HL-60 (cell line): ENCODE measurements around the gene GALK2.

ENCODE experiments used
- DNase-seq, 2 experiments: peaks; one replicate each; pipeline ENCODE4 v3.0.0-alpha.2; 2010 to 2020; ENCODE audit warnings: low read depth in 1 of 2, low spot score in 1 of 2
- H3K27ac ChIP-seq: fragments of 250-450 bp; sonication (Bioruptor Pico); replicated peaks from 2 replicates; pipeline ENCODE4 v1.5.1; 2020; ENCODE audit warnings: mild to moderate bottlenecking, moderate library complexity
- H3K27me3 ChIP-seq: fragments of 250-450 bp; sonication (Bioruptor Pico); 2 replicates; pipeline ENCODE4 v1.5.1; 2021; ENCODE audit warnings: mild to moderate bottlenecking, moderate library complexity; ENCODE audit not compliant: insufficient read depth, poor library complexity, severe bottlenecking
- H3K4me3 ChIP-seq: replicated peaks from 2 replicates; pipeline ENCODE4 v1.5.1; 2011; ENCODE audit warnings: mild to moderate bottlenecking, control low read depth, low read length; ENCODE audit not compliant: insufficient read depth
- CTCF ChIP-seq: IDR thresholded peaks from one replicate; pipeline ENCODE4 v1.5.1; 2011; ENCODE audit warnings: low read length, control low read depth, inconsistent platforms; ENCODE audit not compliant: insufficient read depth
- GABPA ChIP-seq: IDR thresholded peaks from 2 replicates; pipeline ENCODE4 v1.6.1; 2012; ENCODE audit warnings: low read depth
- POLR2AphosphoS5 ChIP-seq: IDR thresholded peaks from 2 replicates; pipeline ENCODE4 v1.6.1; 2012; ENCODE audit warnings: low read depth
- SPI1 ChIP-seq: IDR thresholded peaks from 2 replicates; pipeline ENCODE4 v1.6.1; 2012; ENCODE audit warnings: low read depth, mild to moderate bottlenecking, borderline replicate concordance
- TF ChIP-seq, protein P1 (sequence below): IDR thresholded peaks from 2 replicates; pipeline ENCODE4 v1.6.1; 2012; ENCODE audit warnings: low read depth; ENCODE audit not compliant: insufficient replicate concordance

Gene GALK2

DNA sequence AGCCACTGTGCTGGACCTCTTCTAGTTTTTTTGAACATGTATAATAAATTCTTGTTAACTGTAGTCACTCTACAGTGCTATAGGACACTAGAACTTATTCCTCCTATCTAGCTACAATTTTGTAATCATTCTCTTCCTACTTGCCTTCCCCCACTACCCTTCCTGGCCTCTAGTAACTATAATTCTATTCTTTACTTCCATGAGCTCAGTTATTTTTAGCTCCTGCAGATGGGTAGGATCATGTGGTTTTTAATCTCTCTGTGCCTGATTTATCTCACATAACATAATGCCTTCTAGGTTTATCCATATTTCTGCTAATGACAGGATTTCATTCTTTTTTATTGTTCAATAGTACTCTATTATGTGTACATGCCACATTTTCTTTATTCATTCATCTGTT lies 139.8 kb downstream of the GALK2 start:
- Histone ChIP-seq H3K4me3 (no peak overlapping the region), H3K27ac (no peak overlapping the region), H3K27me3 (no peaks in the 10 kb centered on the region)
- no peak for DNase-seq
- no peak for TF ChIP-seq GABPA

DNA sequence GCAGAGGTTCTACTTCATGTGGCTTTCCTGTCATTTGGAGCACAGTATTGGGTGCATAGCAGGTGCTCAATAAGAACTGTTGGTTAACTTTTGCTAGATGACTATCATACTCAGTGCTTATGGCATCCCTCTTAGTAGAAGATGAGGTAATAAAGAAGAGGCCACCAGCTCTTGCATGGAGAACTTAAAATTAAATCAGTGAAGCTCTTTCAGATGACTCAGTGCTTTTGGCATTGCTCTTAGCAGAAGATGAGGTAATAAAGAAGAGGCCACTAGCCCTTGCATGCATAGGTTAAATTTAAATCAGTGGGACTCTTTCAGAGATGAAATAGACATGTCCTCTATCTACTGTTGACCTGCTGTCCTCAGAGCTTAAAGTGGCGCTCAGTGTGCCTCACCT lies 143.6 kb downstream of the GALK2 start:
- no peak for TF ChIP-seq CTCF
- TF ChIP-seq, protein P1, sequence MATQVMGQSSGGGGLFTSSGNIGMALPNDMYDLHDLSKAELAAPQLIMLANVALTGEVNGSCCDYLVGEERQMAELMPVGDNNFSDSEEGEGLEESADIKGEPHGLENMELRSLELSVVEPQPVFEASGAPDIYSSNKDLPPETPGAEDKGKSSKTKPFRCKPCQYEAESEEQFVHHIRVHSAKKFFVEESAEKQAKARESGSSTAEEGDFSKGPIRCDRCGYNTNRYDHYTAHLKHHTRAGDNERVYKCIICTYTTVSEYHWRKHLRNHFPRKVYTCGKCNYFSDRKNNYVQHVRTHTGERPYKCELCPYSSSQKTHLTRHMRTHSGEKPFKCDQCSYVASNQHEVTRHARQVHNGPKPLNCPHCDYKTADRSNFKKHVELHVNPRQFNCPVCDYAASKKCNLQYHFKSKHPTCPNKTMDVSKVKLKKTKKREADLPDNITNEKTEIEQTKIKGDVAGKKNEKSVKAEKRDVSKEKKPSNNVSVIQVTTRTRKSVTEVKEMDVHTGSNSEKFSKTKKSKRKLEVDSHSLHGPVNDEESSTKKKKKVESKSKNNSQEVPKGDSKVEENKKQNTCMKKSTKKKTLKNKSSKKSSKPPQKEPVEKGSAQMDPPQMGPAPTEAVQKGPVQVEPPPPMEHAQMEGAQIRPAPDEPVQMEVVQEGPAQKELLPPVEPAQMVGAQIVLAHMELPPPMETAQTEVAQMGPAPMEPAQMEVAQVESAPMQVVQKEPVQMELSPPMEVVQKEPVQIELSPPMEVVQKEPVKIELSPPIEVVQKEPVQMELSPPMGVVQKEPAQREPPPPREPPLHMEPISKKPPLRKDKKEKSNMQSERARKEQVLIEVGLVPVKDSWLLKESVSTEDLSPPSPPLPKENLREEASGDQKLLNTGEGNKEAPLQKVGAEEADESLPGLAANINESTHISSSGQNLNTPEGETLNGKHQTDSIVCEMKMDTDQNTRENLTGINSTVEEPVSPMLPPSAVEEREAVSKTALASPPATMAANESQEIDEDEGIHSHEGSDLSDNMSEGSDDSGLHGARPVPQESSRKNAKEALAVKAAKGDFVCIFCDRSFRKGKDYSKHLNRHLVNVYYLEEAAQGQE = no peak
- TF ChIP-seq POLR2AphosphoS5 = no peak
- TF ChIP-seq SPI1 = no peak
- TF ChIP-seq GABPA = no peak
- no peak for DNase-seq
- Histone ChIP-seq H3K27me3 (no peaks in the 10 kb centered on the region), H3K27ac (no peak overlapping the region), H3K4me3 (no peak overlapping the region)

DNA sequence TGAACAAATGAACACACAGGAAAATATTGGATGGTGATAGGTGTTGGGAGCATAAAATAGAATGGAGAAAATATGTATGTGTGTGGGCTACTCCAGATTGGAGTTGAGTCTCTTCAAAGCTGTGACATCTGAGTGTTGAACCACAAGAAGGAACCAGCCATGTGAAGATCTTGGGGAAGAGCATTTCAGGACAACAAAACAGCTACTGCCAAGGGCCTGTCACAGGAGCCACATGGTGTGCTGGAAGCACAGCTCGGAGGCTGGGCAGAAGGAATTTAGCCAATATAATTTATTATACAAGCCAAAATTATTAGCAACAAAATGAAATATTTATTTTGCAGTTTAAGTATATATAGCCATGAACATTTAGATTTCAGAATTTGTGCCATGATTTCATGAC lies 144.7 kb downstream of the GALK2 start:
- Histone ChIP-seq H3K4me3 (no peak overlapping the region), H3K27me3 (no peaks in the 10 kb centered on the region), H3K27ac (no peak overlapping the region)
- no peak for DNase-seq
- no peak for TF ChIP-seq POLR2AphosphoS5
- no peak for TF ChIP-seq CTCF
- TF ChIP-seq SPI1 = no peak
- TF ChIP-seq, protein P1 = no peak
- no peak for TF ChIP-seq GABPA

GRCh38 chr15:49315391-49315823 lies 145.4 kb downstream of the GALK2 start:
- no peak for DNase-seq
- no peak for TF ChIP-seq GABPA
- TF ChIP-seq SPI1 = no peak
- no peak for TF ChIP-seq POLR2AphosphoS5
- TF ChIP-seq, protein P1 = no peak
- TF ChIP-seq CTCF = no peak
- Histone ChIP-seq H3K27me3 (no peaks in the 10 kb centered on the region), H3K4me3 (no peak overlapping the region), H3K27ac (no peak overlapping the region)
